IMR-90 (cell line): Measurements from ENCODE around the gene KRTAP5-4. TPM values are rescaled to one million over a fixed set of nuclear protein-coding genes. Genes with fewer than 3 reads are reported as not detected.

Source experiments
- ATAC-seq: fragments of 200-7000 bp; cut with Tn5 transposase; 2 replicates; pipeline ENCODE4 v1.9.1; 2020; ENCODE audit warnings: low read depth, mild to moderate bottlenecking, moderate library complexity
- BruUV-seq: library from RNA; stranded (reverse); fragments of 400-500 nt; replicated peaks from 2 replicates; lab custom pipeline; 2021; lab: Mats Ljungman, UMichigan
- CTCF ChIA-PET: fragments of 300-600 bp; formaldehyde crosslinking; extraction: SDS; loops from one replicate; lab custom pipeline; 2021; ENCODE audit warnings: antibody characterized with exemption; lab: Yijun Ruan, JAX
- POLR2A ChIA-PET: fragments of 300-600 bp; sonication (Branson Sonifier 250); formaldehyde crosslinking; loops from one replicate; lab custom pipeline; 2022; ENCODE audit warnings: antibody characterized with exemption; ENCODE audit not compliant: unreplicated experiment; lab: Charles Lee
- DNase-seq: peaks from one replicate; pipeline ENCODE4 v3.0.0; 2013
- H2AFZ ChIP-seq: replicated peaks from 2 replicates; pipeline ENCODE3; 2013; ENCODE audit warnings: low read length, mild to moderate bottlenecking; ENCODE audit not compliant: poor library complexity
- H2AK5ac ChIP-seq: 2 replicates; pipeline ENCODE4 v1.6.1; 2013; ENCODE audit warnings: low read depth, low read length, inconsistent platforms
- H2AK9ac ChIP-seq: replicated peaks from 2 replicates; pipeline ENCODE3; 2013; ENCODE audit warnings: mild to moderate bottlenecking, low read depth, low read length, moderate library complexity; ENCODE audit not compliant: poor library complexity
- H2BK120ac ChIP-seq: 2 replicates; pipeline ENCODE4 v1.6.1; 2013; ENCODE audit warnings: low read depth, low read length, inconsistent platforms
- H2BK15ac ChIP-seq: 3 replicates; pipeline ENCODE4 v1.6.1; 2013; ENCODE audit warnings: low read depth, low read length, inconsistent platforms
- H2BK20ac ChIP-seq: 2 replicates; pipeline ENCODE4 v1.6.1; 2013; ENCODE audit warnings: low read depth, mild to moderate bottlenecking, inconsistent platforms, low read length, moderate library complexity
- H2BK5ac ChIP-seq: 2 replicates; pipeline ENCODE4 v1.6.1; 2013; ENCODE audit warnings: mild to moderate bottlenecking, low read depth, low read length, inconsistent platforms; ENCODE audit not compliant: poor library complexity, severe bottlenecking
- H3K14ac ChIP-seq: replicated peaks from 2 replicates; pipeline ENCODE4 v1.6.1; 2013; ENCODE audit warnings: low read depth, low read length, inconsistent platforms
- H3K18ac ChIP-seq: 2 replicates; pipeline ENCODE4 v1.6.1; 2013; ENCODE audit warnings: low read depth, low read length, control low read depth
- H3K23ac ChIP-seq: 2 replicates; pipeline ENCODE4 v1.6.1; 2013; ENCODE audit warnings: low read depth, low read length, inconsistent platforms
- H3K27ac ChIP-seq: 2 replicates; pipeline ENCODE4 v1.5.1; 2013; ENCODE audit warnings: mild to moderate bottlenecking, control low read depth, low read length; ENCODE audit not compliant: insufficient read depth
- H3K27me3 ChIP-seq: 2 replicates; pipeline ENCODE4 v1.6.1; 2013; ENCODE audit warnings: low read length; ENCODE audit not compliant: control insufficient read depth, insufficient read depth
- H3K36me3 ChIP-seq: 2 replicates; pipeline ENCODE4 v1.6.1; 2013; ENCODE audit warnings: low read length, mixed read lengths; ENCODE audit not compliant: control insufficient read depth, insufficient read depth
- H3K4ac ChIP-seq: 2 replicates; pipeline ENCODE4 v1.6.1; 2013; ENCODE audit warnings: low read depth, low read length, inconsistent platforms
- H3K4me1 ChIP-seq: 2 replicates; pipeline ENCODE4 v1.6.1; 2013; ENCODE audit warnings: low read length, mixed read lengths; ENCODE audit not compliant: control insufficient read depth, insufficient read depth
- H3K4me2 ChIP-seq: 2 replicates; pipeline ENCODE4 v1.6.1; 2013; ENCODE audit warnings: low read depth, mild to moderate bottlenecking, control low read depth, low read length, moderate library complexity
- H3K4me3 ChIP-seq: 2 replicates; pipeline ENCODE4 v1.5.1; 2013; ENCODE audit warnings: low read depth, mild to moderate bottlenecking, control low read depth, low read length, moderate library complexity; ENCODE audit not compliant: insufficient read depth
- H3K56ac ChIP-seq: 2 replicates; pipeline ENCODE4 v1.6.1; 2013; ENCODE audit warnings: low read length, inconsistent platforms; ENCODE audit not compliant: insufficient read depth; ENCODE audit errors: extremely low read depth
- H3K79me1 ChIP-seq, 2 experiments: 2 replicates each; pipeline ENCODE4 v1.6.1; 2013; ENCODE audit warnings: low read length in 2 of 2, inconsistent platforms in 1 of 2, low read depth in 1 of 2
- H3K9ac ChIP-seq: 2 replicates; pipeline ENCODE4 v1.6.1; 2013; ENCODE audit warnings: low read depth, low read length, control low read depth
- H3K9me1 ChIP-seq: 2 replicates; pipeline ENCODE4 v1.6.1; 2013; ENCODE audit warnings: low read length, inconsistent platforms; ENCODE audit not compliant: insufficient read depth
- H3K9me3 ChIP-seq: 2 replicates; pipeline ENCODE4 v1.6.1; 2013; ENCODE audit warnings: low read length; ENCODE audit not compliant: control insufficient read depth, insufficient read depth
- H4K20me1 ChIP-seq: 2 replicates; pipeline ENCODE4 v1.6.1; 2013; ENCODE audit warnings: low read length, inconsistent platforms; ENCODE audit not compliant: insufficient read depth
- H4K5ac ChIP-seq: 2 replicates; pipeline ENCODE4 v1.6.1; 2013; ENCODE audit warnings: mild to moderate bottlenecking, low read depth, low read length, control low read depth
- H4K8ac ChIP-seq, 2 experiments: 2 replicates each; pipeline ENCODE4 v1.6.1; 2013; ENCODE audit warnings: low read depth in 2 of 2, low read length in 2 of 2, control low read depth in 1 of 2, inconsistent platforms in 1 of 2
- H4K91ac ChIP-seq: 2 replicates; pipeline ENCODE4 v1.6.1; 2013; ENCODE audit warnings: low read depth, low read length, inconsistent platforms; ENCODE audit not compliant: insufficient read depth
- BHLHE40 ChIP-seq: fragments of 150-350 bp; IDR thresholded peaks from 2 replicates; pipeline ENCODE4 v1.6.1; 2016; ENCODE audit warnings: mild to moderate bottlenecking, low read depth, low read length
- CEBPB ChIP-seq: IDR thresholded peaks from 2 replicates; pipeline ENCODE4 v1.6.1; 2012; ENCODE audit warnings: low read depth, low read length, improper control_type of control experiment
- ELK1 ChIP-seq: fragments of 150-350 bp; IDR thresholded peaks from 2 replicates; pipeline ENCODE4 v1.6.1; 2016; ENCODE audit warnings: low read depth, mild to moderate bottlenecking, low read length, moderate library complexity, borderline replicate concordance
- MAZ ChIP-seq: IDR thresholded peaks from 2 replicates; pipeline ENCODE4 v1.6.1; 2012; ENCODE audit warnings: low read depth, mild to moderate bottlenecking, low read length, improper control_type of control experiment, moderate library complexity, borderline replicate concordance
- MXI1 ChIP-seq: IDR thresholded peaks from 2 replicates; pipeline ENCODE4 v1.6.1; 2012; ENCODE audit warnings: low read depth, mild to moderate bottlenecking, low read length, moderate library complexity, borderline replicate concordance
- RCOR1 ChIP-seq: IDR thresholded peaks from 2 replicates; pipeline ENCODE4 v1.6.1; 2012; ENCODE audit warnings: mild to moderate bottlenecking, low read length, improper control_type of control experiment; ENCODE audit not compliant: insufficient replicate concordance
- SMC3 ChIP-seq: fragments of 150-350 bp; IDR thresholded peaks from 2 replicates; pipeline ENCODE4 v1.6.1; 2016; ENCODE audit warnings: low read depth, mild to moderate bottlenecking, antibody characterized with exemption, low read length, moderate library complexity
- WGBS, 2 experiments: methylation state at CpG; one replicate each; pipeline versions ENCODE4 v1.1.5 to v1.1.7; 2013; ENCODE audit warnings: missing lambda C conversion rate in 2 of 2; ENCODE audit not compliant: insufficient read length in 1 of 2; ENCODE audit errors: extremely low coverage in 2 of 2; 5-methylcytosine and 5-hydroxymethylcytosine counted together
- dilution Hi-C: fragments of 300-500 bp; cut with HindIII; formaldehyde crosslinking; loops from one replicate; pipeline ENCODE4 v1.14.3; 2018; ENCODE audit warnings: low sequenced_read_pairs; ENCODE audit not compliant: unreplicated experiment
- in situ Hi-C: fragments of 300-500 bp; cut with MboI; formaldehyde crosslinking; loops from 3 replicates; pipeline ENCODE4 v1.14.3; 2019; ENCODE audit warnings: low sequenced_read_pairs, inconsistent platforms, mixed read lengths
- intact Hi-C: fragments of 100-400 bp; cut with micrococcal nuclease; formaldehyde crosslinking; loops from 2 replicates; pipeline ENCODE4 v1.10.0; 2022
- polyA plus RNA-seq, 3 experiments: library from polyadenylated mRNA; depleted of rRNA; stranded (reverse); fragments of >200 nt; gene quantifications; 2 replicates each; pipeline ENCODE4 v1.2.3, GENCODE V29; 2012; ENCODE audit warnings: low replicate concordance in 1 of 3
- total RNA-seq: library from RNA; depleted of rRNA; stranded (reverse); fragments of >200 nt; gene quantifications from 2 replicates; pipeline ENCODE4 v1.2.3, GENCODE V29; 2012

Gene KRTAP5-4
- total and polyA plus RNA-seq, 2 of the 4 experiments (the other 2 are of a cell fraction), result not detected

GRCh38 chr11:1642288-1643145, 20.6 kb upstream of the KRTAP5-4 start:
- Histone ChIP-seq H3K4me2 (no peak overlapping the region), H3K4me3 (no peak overlapping the region), H4K5ac (no peak overlapping the region), H3K36me3 (no peaks in the 10 kb centered on the region), H2AFZ (no peak overlapping the region), H3K18ac (no peak overlapping the region), H3K27me3 (peaks cover 48% of the 10 kb centered on the region), H3K9ac (no peak overlapping the region), H3K4ac (no peak overlapping the region), H3K79me1 (no peaks in the 10 kb centered on the region), H3K27ac (no peak overlapping the region), H2BK15ac (no peak overlapping the region), H2BK20ac (no peak overlapping the region), H4K8ac (no peak overlapping the region), H3K56ac (no peak overlapping the region), H2AK5ac (no peak overlapping the region), H2BK120ac (no peak overlapping the region), H3K23ac (no peak overlapping the region), H3K9me1 (no peaks in the 10 kb centered on the region), H4K20me1 (no peaks in the 10 kb centered on the region), H2BK5ac (no peak overlapping the region), H4K91ac (no peak overlapping the region), H3K4me1 (no peaks in the 10 kb centered on the region), H3K9me3 (no peaks in the 10 kb centered on the region), H3K14ac (no peak overlapping the region), H2AK9ac (no peak overlapping the region)
- dilution Hi-C loops, result no loop called here
- BruUV-seq, result no TSS peak
- ChIA-PET CTCF (no interaction called here), POLR2A (no interaction called here)
- no peak for ATAC-seq
- WGBS, 2 experiments, result 67% methylated on average over 2 of the region's 29 CpGs; no CpG with 5 or more reads in 1 of the 2 experiments
- intact Hi-C loops, result no loop called here
- TF ChIP-seq MAZ (no peak), CEBPB (no peak), MXI1 (no peak), BHLHE40 (no peak), RCOR1 (no peak), SMC3 (no peak), ELK1 (no peak)
- no peak for DNase-seq
- in situ Hi-C loops, result no loop called here
